Cardiac muscle cell (in vitro differentiated cells and primary cell): ENCODE data around the gene TTC22. TPM values are rescaled to one million over a fixed set of nuclear protein-coding genes. Genes with fewer than 3 reads are reported as not detected.

Experiments
- DNase-seq, 2 donors: peaks; one replicate each; pipeline versions ENCODE4 v3.0.0 to v3.0.0-alpha.2; 2010 to 2017; ENCODE audit warnings: low read depth in 1 of 2, low spot score in 1 of 2
- H3K27ac ChIP-seq: fragments of 200-600 bp; sonication (generic); 2 replicates; pipeline ENCODE4 v1.5.1; 2016
- H3K27me3 ChIP-seq: fragments of 200-600 bp; sonication (generic); 2 replicates; pipeline ENCODE4 v1.6.0; 2016; ENCODE audit warnings: control low read depth
- H3K36me3 ChIP-seq: fragments of 200-600 bp; sonication (generic); 2 replicates; pipeline ENCODE4 v1.5.1; 2016; ENCODE audit warnings: control low read depth
- H3K4me1 ChIP-seq: fragments of 200-600 bp; sonication (generic); 2 replicates; pipeline ENCODE4 v1.8.1; 2017; ENCODE audit warnings: low read depth, mild to moderate bottlenecking, mixed run types
- H3K4me3 ChIP-seq: fragments of 200-600 bp; sonication (generic); 2 replicates; pipeline ENCODE4 v1.5.1; 2016; ENCODE audit warnings: mild to moderate bottlenecking
- H3K9me3 ChIP-seq: fragments of 200-600 bp; sonication (generic); 2 replicates; pipeline ENCODE4 v1.5.1; 2017; ENCODE audit warnings: low read depth, mild to moderate bottlenecking, control low read depth
- CTCF ChIP-seq: IDR thresholded peaks from 2 replicates; pipeline ENCODE4 v1.5.1; 2012; ENCODE audit warnings: low read depth, mild to moderate bottlenecking, low read length
- polyA plus RNA-seq: library from polyadenylated mRNA; unstranded; fragments of >200 nt; fragmentation: Nextera tagmentation; extraction: Ambion mirVana; gene quantifications from 2 replicates; pipeline ENCODE4 v1.2.1, GENCODE V29; 2016
- total RNA-seq: library from RNA; depleted of rRNA; stranded (reverse); fragments of >200 nt; gene quantifications from 2 replicates; pipeline ENCODE4 v1.2.3, GENCODE V29; 2016

The TTC22 gene
- total and polyA plus RNA-seq, 2 experiments from 2014 or later, result not detected

- Histone ChIP-seq H3K4me1 (no peaks in the 10 kb centered on the region), H3K36me3 (no peaks in the 10 kb centered on the region), H3K9me3 (no peaks in the 10 kb centered on the region), H3K4me3 (no peak overlapping the region), H3K27me3 (no peaks in the 10 kb centered on the region), H3K27ac (no peak overlapping the region)
- TF ChIP-seq CTCF, result no peak
- DNase-seq, result no peak
These were observed 6.4 kb downstream of the TTC22 start for GRCh38 chr1:54794451-54795355.

GRCh38 chr1:54792686-54793282 lies 8.3 kb downstream of the TTC22 start:
- no peak for DNase-seq
- Histone ChIP-seq H3K27me3 (no peaks in the 10 kb centered on the region), H3K27ac (no peak overlapping the region), H3K4me1 (no peaks in the 10 kb centered on the region), H3K4me3 (no peak overlapping the region), H3K36me3 (no peaks in the 10 kb centered on the region), H3K9me3 (no peaks in the 10 kb centered on the region)
- no peak for TF ChIP-seq CTCF

GRCh38 chr1:54791880-54792522 lies 9.1 kb downstream of the TTC22 start:
- Histone ChIP-seq H3K27me3 (no peaks in the 10 kb centered on the region), H3K4me3 (no peak overlapping the region), H3K9me3 (no peaks in the 10 kb centered on the region), H3K4me1 (no peaks in the 10 kb centered on the region), H3K27ac (no peak overlapping the region), H3K36me3 (no peaks in the 10 kb centered on the region)
- TF ChIP-seq CTCF, result peak; percentile 74
- DNase-seq, result peak; percentile 22 to 47

GRCh38 chr1:54788459-54788858 lies 12.7 kb downstream of the TTC22 start:
- DNase-seq, result no peak
- no peak for TF ChIP-seq CTCF
- Histone ChIP-seq H3K27me3 (peaks cover 2% of the 10 kb centered on the region), H3K9me3 (no peaks in the 10 kb centered on the region), H3K27ac (no peak overlapping the region), H3K36me3 (no peaks in the 10 kb centered on the region), H3K4me1 (no peaks in the 10 kb centered on the region), H3K4me3 (no peak overlapping the region)

- no peak overlapping the region for H3K4me3 ChIP-seq
- H3K27ac ChIP-seq, result no peak overlapping the region
- TF ChIP-seq CTCF, result no peak
- H3K27me3 ChIP-seq, result peaks cover 10% of the 10 kb centered on the region
- H3K9me3 ChIP-seq, result no peaks in the 10 kb centered on the region
- no peak for DNase-seq
- no peaks in the 10 kb centered on the region for H3K36me3 ChIP-seq
- H3K4me1 ChIP-seq, result no peaks in the 10 kb centered on the region
These were observed 13.5 kb downstream of the TTC22 start for GRCh38 chr1:54787604-54788003.
